ENCODE data around the gene ERH. TPM values are rescaled to one million over a fixed set of nuclear protein-coding genes. Genes with fewer than 3 reads are reported as not detected.

ERH gene
- polyA plus RNA-seq, 1 donor, result 137 TPM

Other genes starting within 250 kb of the ERH start
- 44.0 TPM for gene DCAF5, start 245.2 kb downstream of the ERH start, polyA plus RNA-seq (ENCODE audit: insufficient read length)
- gene EXD2, start 206.8 kb downstream of the ERH start, polyA plus RNA-seq (ENCODE audit: insufficient read length), result 14.0 TPM
- 24.1 TPM for gene GALNT16, start 138.1 kb downstream of the ERH start, polyA plus RNA-seq (ENCODE audit: insufficient read length)
- gene SLC39A9, start 393 bp upstream of the ERH start, polyA plus RNA-seq (ENCODE audit: insufficient read length), result 27.7 TPM
- gene PLEKHD1, start 86.4 kb upstream of the ERH start, polyA plus RNA-seq (ENCODE audit: insufficient read length), result 0.68 TPM
- not detected for gene CCDC177, start 176.6 kb upstream of the ERH start, polyA plus RNA-seq (ENCODE audit: insufficient read length)
- 18.0 TPM for gene SUSD6, start 213.3 kb upstream of the ERH start, polyA plus RNA-seq (ENCODE audit: insufficient read length)

Data from forelimb muscle (tissue), 1 donor.